A673 (cell line): ENCODE results near the gene BANP. TPM values are rescaled to one million over a fixed set of nuclear protein-coding genes. Genes with fewer than 3 reads are reported as not detected.
A peak's percentile ranks its signal among the peaks of the same experiment; 100 is the strongest.

Source experiments
- BruUV-seq: library from RNA; stranded (reverse); fragments of 400-500 nt; replicated peaks from 2 replicates; lab custom pipeline; 2021; lab: Mats Ljungman, UMichigan
- CTCF ChIA-PET: fragments of 300-600 bp; sonication (Branson Sonifier 250); formaldehyde crosslinking; loops from one replicate; lab custom pipeline; 2022; ENCODE audit warnings: antibody characterized with exemption; lab: Charles Lee
- POLR2A ChIA-PET: fragments of 300-600 bp; sonication (Branson Sonifier 250); formaldehyde crosslinking; loops from one replicate; lab custom pipeline; 2022; ENCODE audit warnings: antibody characterized with exemption; ENCODE audit not compliant: low non-redundant PET; lab: Charles Lee
- DNase-seq: peaks from one replicate; pipeline ENCODE4 v3.0.0-alpha.2; 2015; ENCODE audit warnings: low spot score
- H3K27ac ChIP-seq: fragments of 200-600 bp; sonication (generic); 2 replicates; pipeline ENCODE4 v1.5.1; 2016; ENCODE audit warnings: mixed run types, low read depth, mild to moderate bottlenecking, mixed read lengths, antibody characterized with exemption, low read length; ENCODE audit not compliant: poor library complexity, severe bottlenecking
- H3K27me3 ChIP-seq: fragments of 200-600 bp; sonication (generic); replicated peaks from 2 replicates; pipeline ENCODE4 v1.6.1; 2017; ENCODE audit warnings: mixed run types, low read depth, mild to moderate bottlenecking, mixed read lengths, antibody characterized with exemption, low read length; ENCODE audit not compliant: insufficient read depth, poor library complexity
- H3K36me3 ChIP-seq: fragments of 200-600 bp; sonication (generic); 2 replicates; pipeline ENCODE4 v1.6.1; 2016; ENCODE audit warnings: mixed run types, mild to moderate bottlenecking, mixed read lengths, antibody characterized with exemption, low read length; ENCODE audit not compliant: insufficient read depth, poor library complexity, severe bottlenecking
- H3K4me1 ChIP-seq: fragments of 200-600 bp; sonication (generic); 2 replicates; pipeline ENCODE4 v1.6.1; 2017; ENCODE audit warnings: mixed run types, mild to moderate bottlenecking, mixed read lengths, antibody characterized with exemption, low read length; ENCODE audit not compliant: insufficient read depth, poor library complexity, severe bottlenecking
- H3K4me3 ChIP-seq: fragments of 200-600 bp; sonication (generic); 2 replicates; pipeline ENCODE4 v1.5.1; 2016; ENCODE audit warnings: low read depth, mixed run types, mild to moderate bottlenecking, mixed read lengths, low read length; ENCODE audit not compliant: poor library complexity, severe bottlenecking
- H3K9me3 ChIP-seq: fragments of 200-600 bp; sonication (generic); 2 replicates; pipeline ENCODE4 v1.6.1; 2016; ENCODE audit warnings: mixed run types, low read depth, mild to moderate bottlenecking, mixed read lengths, antibody characterized with exemption, low read length; ENCODE audit not compliant: poor library complexity, severe bottlenecking
- EZH2 ChIP-seq: fragments of 200-600 bp; sonication (generic); IDR thresholded peaks from 2 replicates; pipeline ENCODE4 v1.6.1; 2017; ENCODE audit warnings: borderline replicate concordance, low read depth, mild to moderate bottlenecking, mixed read lengths, antibody characterized with exemption, low read length; ENCODE audit not compliant: poor library complexity, severe bottlenecking
- intact Hi-C: fragments of 100-400 bp; cut with micrococcal nuclease; formaldehyde crosslinking; loops from one replicate; pipeline ENCODE4 v1.10.0; 2022; ENCODE audit not compliant: unreplicated experiment
- total RNA-seq: library from RNA; stranded (reverse); gene quantifications from 2 replicates; pipeline ENCODE4 v1.2.3, GENCODE V29; 2021
- TF ChIP-seq, protein P1 (sequence below): fragments of 300-800, 200-600 bp; sonication (generic); conservative IDR thresholded peaks from 2 replicates; pipeline ENCODE4 v1.5.1; 2017; ENCODE audit warnings: low read depth, mild to moderate bottlenecking, antibody characterized with exemption, low read length, moderate library complexity, mixed read lengths

The BANP gene
- total RNA-seq, 1 experiment from 2014 or later: 44.3 TPM

DNA sequence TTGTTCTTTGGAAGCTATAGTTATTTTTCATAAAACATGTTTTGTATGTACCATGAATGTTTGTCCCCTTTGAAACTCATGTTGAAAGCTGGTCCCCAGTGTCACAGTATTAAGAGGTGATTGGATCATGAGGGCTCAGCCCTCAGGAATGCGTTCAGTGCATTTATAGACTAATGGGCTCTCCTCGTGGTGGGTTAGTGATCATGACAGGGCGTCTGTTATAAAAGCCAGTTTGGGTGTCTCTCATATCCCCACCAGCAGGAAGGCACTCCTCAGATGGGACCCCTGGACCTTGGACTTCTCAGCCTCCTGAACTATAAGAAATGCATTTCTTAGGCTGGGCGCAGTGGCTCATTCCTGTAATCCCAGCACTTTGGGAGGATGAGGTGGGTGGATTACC, 10.4 kb downstream of the BANP start:
- BruUV-seq: no TSS peak
- DNase-seq: no peak
- no peaks in the 10 kb centered on the region for H3K27me3 ChIP-seq
- POLR2A ChIA-PET: no interaction called here
- TF ChIP-seq, protein P1, sequence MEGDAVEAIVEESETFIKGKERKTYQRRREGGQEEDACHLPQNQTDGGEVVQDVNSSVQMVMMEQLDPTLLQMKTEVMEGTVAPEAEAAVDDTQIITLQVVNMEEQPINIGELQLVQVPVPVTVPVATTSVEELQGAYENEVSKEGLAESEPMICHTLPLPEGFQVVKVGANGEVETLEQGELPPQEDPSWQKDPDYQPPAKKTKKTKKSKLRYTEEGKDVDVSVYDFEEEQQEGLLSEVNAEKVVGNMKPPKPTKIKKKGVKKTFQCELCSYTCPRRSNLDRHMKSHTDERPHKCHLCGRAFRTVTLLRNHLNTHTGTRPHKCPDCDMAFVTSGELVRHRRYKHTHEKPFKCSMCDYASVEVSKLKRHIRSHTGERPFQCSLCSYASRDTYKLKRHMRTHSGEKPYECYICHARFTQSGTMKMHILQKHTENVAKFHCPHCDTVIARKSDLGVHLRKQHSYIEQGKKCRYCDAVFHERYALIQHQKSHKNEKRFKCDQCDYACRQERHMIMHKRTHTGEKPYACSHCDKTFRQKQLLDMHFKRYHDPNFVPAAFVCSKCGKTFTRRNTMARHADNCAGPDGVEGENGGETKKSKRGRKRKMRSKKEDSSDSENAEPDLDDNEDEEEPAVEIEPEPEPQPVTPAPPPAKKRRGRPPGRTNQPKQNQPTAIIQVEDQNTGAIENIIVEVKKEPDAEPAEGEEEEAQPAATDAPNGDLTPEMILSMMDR: no peak
- no peak for TF ChIP-seq EZH2
- intact Hi-C loops: no loop called here
- no peak overlapping the region for H3K4me3 ChIP-seq
- H3K4me1 ChIP-seq: peaks cover 7% of the 10 kb centered on the region
- no peaks in the 10 kb centered on the region for H3K36me3 ChIP-seq
- H3K9me3 ChIP-seq: no peaks in the 10 kb centered on the region
- H3K27ac ChIP-seq: no peak overlapping the region
- CTCF ChIA-PET: no interaction called here

DNA sequence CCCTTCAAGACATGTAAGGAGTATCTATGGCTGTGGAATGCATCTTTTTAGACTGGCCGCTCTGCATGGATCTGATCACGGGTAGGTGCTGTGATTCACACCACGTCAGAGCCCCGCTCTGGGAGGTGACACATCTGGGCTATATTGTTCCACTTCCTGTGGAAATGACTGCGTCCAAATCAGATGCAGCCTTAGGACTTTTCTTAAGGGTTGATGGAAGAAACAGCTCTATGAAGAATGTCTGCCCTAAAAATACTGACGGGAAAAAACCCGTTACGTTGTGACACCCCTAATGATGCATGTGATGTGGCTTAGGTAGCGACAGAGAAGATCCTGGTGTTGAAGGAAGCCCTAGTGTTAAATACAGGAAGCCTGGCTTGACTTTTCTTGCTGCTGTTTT, 12.2 kb downstream of the BANP start:
- ChIA-PET CTCF (no interaction called here), POLR2A (no interaction called here)
- TF ChIP-seq, protein P1: no peak
- TF ChIP-seq EZH2: no peak
- Histone ChIP-seq H3K36me3 (no peaks in the 10 kb centered on the region), H3K27ac (peak overlapping the region; percentile 9), H3K4me1 (no peaks in the 10 kb centered on the region), H3K27me3 (no peaks in the 10 kb centered on the region), H3K9me3 (no peaks in the 10 kb centered on the region), H3K4me3 (no peak overlapping the region)
- intact Hi-C loops: no loop called here
- no TSS peak for BruUV-seq
- peak; percentile 55 for DNase-seq

DNA sequence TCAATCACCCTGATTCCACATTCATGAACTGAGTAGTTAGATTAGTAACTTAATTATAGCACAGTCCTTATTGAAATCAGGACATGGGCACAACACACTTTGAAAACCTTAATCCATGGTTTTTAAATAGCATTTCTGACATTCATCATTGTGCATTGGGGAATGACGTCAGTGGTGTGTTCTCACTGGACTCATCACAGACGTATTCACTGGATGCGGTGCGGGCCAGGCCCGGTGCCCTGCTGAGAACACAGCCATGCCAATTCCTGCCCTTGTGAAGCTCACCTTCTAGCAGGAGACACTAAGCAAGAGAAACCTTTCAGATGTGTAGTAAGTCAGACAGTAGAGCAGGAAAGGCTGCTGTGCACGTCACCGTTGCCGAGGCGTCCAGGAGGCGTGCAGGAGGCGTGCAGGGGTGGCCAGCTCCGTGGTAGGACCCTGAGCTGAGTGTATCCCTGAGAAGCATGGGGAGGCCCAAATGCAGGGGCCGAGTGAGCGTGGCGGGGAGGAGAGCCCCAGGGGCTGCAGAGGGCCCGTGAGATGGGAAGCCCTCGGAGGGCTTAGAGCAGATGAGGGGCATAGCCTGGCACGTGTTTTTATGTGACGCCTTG, 12.9 kb downstream of the BANP start:
- ChIA-PET POLR2A (no interaction called here), CTCF (no interaction called here)
- H3K27me3 ChIP-seq: no peaks in the 10 kb centered on the region
- no peak overlapping the region for H3K4me3 ChIP-seq
- no peaks in the 10 kb centered on the region for H3K9me3 ChIP-seq
- H3K27ac ChIP-seq: no peak overlapping the region
- H3K36me3 ChIP-seq: no peaks in the 10 kb centered on the region
- intact Hi-C loops: no loop called here
- TF ChIP-seq, protein P1: no peak
- TF ChIP-seq EZH2: no peak
- no TSS peak for BruUV-seq
- H3K4me1 ChIP-seq: no peaks in the 10 kb centered on the region
- no peak for DNase-seq
